Frontal cortex (tissue), 4 donors: ENCODE data around the gene TDRD7. TPM values are rescaled to one million over a fixed set of nuclear protein-coding genes. Genes with fewer than 3 reads are reported as not detected.

ENCODE experiments used
- DNase-seq, 2 donors: peaks; one replicate each; pipeline ENCODE4 v3.0.0; 2012; ENCODE audit warnings: low spot score in 2 of 2
- FAIRE-seq: peaks from 2 replicates; lab custom pipeline; 2012; peaks lifted over from hg19 to GRCh38; lab: Jason Lieb, UNC
- total RNA-seq: library from RNA; depleted of rRNA; stranded (reverse); fragments of >200 nt; gene quantifications from one replicate; pipeline ENCODE4 v1.2.3, GENCODE V29; 2014
- donor health status: control.
- donor health status: control.
- donor health status: control.

The TDRD7 gene
- total RNA-seq, 1 donor from 2014 or later = 20.4 TPM

DNA sequence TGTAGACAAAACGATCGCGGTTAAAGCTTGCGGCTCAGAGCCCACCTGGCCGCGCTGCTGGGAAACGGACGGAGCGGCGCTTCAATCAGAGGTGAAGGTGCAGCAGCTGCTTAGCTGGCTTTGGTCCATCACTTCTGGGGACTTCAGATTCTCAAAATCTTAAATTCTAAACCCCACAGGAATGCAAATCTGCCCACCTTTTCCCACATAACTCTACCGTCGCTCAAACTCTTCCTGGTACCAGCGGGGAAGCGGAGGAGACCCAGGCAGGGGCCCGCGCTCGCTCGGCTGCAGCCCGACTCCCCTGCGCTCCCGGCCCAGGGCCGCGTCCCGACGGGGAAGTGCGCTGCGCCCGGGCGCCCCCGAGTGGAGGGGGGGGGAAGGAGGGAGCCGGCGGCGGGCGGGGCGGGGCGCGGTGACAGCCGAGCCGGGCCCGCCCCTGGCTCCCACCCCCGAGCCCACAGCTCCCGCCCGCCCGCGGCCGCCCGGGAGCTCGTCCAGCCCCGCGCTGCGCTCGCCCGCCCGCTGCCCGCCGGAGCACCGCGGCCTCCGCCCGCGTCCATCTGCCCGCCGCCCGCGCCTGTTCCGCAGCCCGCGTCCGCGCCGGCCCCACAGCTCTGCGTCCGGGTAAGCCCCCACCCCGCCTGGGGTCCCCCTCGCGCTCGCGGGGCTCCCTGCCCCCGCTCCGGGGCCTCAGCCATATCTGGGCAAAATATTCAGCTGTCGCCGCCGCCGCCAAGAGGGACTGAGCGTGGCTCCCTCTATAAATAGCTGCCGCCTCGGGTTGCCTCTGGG is 89.5 kb downstream of the TDRD7 start, which contains the start of gene TMOD1:
TMOD1 (plus strand) TSS at position 490 of the 795 bp plus-strand sequence. CDS start 22,523 bp downstream, outside the sequence.
- no peak for FAIRE-seq
- DNase-seq = peak; percentile 96 to 97

DNA sequence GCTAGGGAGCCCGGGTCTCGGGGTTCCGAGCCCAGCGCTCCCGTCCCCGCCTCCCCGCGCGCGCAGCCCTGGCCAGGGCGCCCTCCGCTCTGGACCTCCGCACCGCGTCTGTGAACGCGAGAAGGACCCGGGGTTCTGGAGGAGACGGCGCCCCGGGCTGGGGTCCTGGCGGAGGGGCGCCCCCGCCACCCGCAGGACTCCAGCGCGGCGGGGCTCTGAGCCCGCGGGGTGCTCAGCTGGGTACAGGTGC is 90.0 kb downstream of the TDRD7 start:
- no peak for DNase-seq
- no peak for FAIRE-seq

DNA sequence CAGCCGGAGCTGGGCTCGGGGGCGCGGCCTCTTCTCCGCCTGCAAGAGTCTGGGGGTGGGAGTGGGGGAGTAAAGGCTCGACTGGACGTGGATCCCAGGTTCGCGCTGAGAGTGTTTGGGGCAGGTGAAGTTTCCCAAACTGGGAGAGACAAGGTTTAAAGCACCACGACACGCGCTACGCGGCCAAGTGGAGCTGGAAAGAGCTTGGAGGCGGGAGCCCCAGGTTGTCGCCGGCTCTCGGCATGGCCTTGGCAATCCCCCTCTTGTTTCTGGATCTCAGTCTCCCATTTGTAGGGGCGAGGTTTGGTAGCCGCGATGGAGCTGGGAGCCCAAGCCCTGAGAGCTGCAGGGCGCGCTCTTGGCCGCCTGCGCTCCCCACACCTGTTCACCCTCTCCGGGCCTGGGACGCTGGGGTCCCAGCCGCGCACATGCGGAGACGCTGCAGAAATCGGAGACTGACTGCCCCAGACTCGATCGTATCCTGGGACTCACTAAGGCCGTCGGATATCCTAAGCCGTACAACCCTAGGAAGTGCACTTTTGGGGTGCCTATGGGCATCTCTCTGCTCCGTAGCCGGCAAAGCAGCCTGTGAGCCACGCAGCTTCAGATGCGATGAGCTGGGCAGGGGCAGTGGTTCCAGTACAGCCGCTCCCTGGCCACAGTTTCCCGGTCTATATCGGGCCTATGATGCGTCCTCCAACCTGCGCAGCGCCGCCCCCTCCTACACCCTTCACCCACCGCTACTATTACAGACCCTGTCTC is 90.5 kb downstream of the TDRD7 start:
- DNase-seq (peak in 1 of 2 donors; percentile 46), FAIRE-seq (no peak)

DNA sequence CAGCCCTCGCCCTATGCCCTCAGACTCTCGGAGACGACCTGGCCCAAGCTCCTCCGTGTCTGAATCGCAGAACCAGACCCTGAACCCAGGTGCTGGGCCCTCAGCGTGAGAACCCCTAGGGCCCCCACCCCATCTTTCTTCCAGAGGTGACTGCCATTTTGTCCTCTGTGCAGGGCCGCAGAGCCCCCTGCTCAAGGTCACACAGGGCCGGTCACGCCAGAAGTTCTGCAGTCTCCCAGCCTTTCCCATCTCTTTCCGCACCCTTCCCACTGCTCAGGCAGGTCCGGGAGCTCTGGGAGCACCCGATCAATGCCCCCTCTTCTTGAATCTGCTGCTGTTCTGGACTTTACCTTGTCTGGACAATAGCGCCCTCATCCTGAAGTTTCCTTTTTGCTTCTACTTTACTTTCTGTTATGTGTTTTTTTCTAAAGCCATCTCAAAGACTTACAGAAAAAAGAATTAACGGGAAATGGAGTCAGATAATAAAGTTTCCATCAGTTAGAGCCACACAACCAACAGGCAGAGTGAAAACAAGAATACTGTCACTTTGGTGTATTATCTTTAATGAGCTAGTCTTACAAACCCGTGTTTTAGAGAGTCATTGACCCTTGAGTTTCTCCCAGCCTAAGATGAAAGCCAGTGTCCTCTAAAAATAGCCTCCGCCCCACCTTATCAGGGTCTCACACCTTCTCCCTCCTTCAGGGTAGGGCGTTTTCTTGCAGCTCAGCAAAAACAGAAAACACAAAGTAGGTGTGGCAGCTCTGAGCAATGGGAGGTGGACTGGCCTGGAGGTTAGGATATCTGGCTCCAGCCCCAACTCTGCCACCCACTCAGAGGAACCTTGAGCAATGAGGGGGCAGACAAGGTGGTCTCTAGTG is 91.3 kb downstream of the TDRD7 start:
- no peak for FAIRE-seq
- DNase-seq = no peak

DNA sequence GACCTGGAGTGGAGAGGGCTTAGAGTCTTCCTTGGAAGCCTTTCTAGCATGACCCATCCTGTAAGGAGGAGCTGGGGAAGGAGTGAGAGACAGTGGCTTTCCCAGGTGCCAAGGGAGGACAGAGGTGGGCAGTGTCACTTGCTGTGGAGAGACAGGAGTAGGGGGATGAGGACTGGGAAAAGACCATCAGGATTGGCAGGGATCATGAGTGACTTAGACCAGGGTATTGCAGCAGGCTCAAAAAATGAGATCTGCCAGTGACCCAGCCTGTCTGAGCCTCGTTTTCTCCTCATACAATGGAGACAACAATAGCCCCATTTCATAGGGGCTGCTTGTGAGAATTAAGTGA is 91.9 kb downstream of the TDRD7 start:
- no peak for DNase-seq
- FAIRE-seq = no peak

DNA sequence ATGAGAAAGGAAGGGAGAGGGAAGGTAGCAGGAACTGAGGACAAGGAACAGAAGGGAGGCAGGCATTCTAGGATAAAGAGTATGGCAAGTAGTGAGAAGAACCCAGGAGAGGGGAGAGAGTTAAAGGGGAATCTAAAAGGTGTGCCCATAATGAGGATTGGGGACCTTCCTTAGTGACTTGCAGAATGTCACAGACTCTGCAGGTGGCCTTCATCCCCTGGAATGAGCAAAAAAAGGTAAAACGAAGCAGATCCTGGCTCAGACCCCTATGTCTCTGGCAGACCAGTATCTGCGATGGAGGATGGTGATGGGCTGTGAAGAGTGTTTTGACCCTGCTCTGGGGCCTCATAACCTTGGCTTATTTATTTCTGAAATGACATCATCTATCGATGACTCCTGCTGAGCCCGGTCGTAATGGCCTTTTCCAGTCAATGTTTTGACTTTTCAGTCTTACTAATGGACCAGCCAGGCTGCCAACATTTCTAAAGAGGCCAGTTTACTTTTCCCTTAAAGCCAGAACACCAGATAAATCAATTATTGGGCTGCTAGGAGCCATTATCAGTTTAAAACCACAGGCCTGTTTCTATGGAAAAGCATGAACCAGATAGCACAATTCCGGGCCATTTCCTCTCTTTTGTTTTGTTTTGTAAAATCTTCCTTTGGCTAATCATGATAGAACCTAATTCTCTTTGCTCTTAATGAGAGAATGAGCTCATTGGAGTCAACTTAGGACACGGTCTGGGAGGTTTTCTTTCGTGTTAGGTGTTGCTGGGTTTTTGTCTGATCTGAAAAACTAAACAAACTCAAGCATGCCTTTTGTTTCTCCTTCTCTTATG is 92.7 kb downstream of the TDRD7 start:
- no peak for FAIRE-seq

DNA sequence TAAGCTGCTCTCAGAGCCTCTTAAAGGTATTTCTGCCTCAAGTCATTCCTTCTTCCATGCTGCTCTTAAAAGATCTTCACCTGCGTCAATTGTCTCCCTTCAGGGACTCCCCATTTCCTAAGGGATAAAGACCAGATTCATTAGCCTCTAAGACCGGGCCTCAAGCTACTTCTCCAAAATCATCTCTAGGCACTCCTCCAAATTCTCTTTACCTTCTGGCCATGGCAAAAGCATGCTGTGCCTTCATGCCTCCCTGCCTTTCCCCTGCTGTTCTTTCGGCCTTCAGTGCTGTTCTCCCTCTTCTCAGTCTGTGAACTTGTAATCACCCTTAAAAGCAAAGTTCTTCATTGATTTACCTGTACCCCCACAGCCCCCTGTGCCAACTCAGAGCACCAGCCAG is 93.9 kb downstream of the TDRD7 start:
- DNase-seq (no peak), FAIRE-seq (no peak)

More for the DNA sequence above, 92.7 kb downstream of the TDRD7 start:
- no peak for DNase-seq

DNA sequence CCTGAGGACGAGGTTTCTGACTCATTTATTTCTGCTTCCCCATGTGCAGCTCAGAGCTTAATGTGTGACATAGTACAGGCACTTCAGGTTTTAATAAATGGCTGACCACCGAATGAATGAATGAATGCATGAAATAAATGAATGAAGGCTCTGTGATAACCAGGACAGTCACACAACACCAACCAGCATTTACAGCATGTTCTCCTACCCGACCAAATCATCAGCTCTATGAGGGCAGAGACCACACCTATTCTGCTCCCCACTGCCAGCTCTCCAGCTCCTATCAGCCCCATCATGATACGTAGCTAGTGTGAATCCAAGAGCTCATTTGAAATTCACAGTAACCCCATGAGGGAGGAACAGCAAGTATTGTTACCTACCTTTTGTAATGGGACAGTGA is 94.4 kb downstream of the TDRD7 start:
- FAIRE-seq = no peak

DNA sequence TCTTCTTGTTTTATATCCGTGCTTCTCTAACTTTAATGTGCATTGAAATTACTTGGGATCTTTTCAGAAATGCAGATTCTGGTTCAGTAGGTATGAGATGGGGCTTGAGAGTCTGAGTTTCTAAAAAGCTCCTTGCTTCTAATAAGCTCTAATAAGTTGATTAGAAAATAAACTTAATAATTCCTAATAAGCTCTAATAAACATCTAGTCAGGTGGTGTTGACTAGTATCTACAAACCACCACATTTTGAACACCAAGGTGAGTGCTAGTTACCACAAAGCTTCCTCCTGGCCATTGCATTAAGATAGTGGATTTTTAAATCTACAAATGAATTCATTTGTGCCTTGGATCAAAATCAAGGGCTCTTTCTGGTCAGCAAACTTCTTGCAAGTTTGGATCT is 94.9 kb downstream of the TDRD7 start:
- DNase-seq (no peak), FAIRE-seq (no peak)

More for the DNA sequence above, 94.4 kb downstream of the TDRD7 start:
- DNase-seq = no peak

DNA sequence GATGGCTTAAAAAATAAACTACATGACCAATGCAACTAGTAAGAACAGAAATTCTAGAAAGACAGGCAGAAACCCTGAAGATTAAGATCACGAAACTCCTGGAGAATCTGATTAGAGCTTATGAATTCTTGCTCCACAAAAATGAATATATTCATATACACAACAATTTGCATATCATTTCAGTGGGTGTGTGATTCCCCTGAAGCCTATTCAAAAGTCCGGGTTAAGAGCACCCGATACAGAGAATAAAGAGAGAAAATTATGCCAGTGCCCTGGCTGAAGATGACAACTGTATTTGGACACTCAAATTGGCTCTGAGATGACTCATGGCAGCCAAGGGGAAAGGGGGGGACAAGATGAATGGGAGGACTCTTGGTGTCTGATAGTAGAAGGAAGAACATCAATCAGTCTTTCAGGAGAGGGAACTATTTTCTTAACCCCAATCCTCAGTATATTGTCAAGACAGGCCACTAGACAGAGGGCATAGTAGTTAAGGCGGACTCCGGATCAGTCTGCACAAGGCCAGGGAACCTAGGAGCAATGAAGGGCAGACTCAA is 95.6 kb downstream of the TDRD7 start:
- DNase-seq (no peak), FAIRE-seq (no peak)

DNA sequence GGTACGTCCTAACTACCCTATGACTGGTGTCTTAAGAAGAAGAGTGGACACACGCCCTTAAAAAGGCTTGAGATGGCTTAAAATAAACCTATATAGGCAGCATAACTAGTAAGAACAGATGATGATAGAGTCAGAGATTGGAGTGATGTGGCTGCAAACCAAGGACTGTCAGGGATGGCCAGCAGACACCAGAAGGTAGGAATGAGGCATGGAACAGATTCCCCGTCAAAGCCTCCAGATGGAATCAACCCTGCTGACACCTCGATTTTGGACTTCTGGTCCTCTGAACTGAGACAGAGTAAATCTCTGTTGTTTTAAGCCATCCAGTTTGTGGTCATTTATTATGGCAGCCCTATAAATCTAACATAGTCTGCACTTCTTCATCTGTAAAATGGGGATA is 97.0 kb downstream of the TDRD7 start:
- FAIRE-seq (no peak), DNase-seq (no peak)

DNA sequence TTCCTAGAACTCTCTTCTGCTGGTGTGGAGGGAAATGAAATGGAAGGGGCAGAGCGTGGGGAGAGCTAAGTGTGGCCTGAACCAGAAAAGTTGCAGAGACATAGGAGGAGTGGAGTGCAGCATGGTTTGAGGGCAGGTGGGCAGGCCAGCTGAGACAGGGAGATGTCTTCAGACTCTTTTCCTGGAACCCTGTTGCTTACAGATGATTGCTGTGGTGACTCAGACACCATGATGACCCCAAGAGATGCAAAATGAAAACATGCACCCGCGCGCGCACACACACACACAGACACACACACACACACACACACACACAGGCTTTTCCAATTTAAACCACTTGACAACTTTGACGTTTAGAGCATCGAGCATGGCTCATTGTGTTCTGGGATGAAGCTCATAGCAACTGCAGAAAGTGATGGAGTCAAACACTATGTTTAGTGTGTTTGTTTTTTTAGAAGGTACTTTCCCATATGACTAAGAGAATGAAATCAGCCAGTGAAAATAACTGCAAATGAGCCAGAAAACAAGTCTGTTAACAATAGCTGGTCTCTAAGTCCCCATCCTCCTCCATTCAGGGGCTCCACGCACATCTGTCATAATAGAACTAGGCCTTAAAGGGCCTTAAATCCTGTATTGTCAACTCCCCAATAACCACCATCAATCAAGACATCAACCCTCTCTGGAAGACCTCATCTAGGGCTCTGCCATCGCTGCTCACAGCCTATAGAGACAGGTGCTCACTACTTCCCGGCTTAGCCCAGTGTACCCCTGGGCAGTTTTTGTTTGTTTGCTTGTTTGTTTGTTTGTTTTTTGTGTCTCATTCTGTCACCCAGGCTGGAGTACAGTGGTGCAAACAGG is 99.1 kb downstream of the TDRD7 start:
- DNase-seq (no peak), FAIRE-seq (no peak)

DNA sequence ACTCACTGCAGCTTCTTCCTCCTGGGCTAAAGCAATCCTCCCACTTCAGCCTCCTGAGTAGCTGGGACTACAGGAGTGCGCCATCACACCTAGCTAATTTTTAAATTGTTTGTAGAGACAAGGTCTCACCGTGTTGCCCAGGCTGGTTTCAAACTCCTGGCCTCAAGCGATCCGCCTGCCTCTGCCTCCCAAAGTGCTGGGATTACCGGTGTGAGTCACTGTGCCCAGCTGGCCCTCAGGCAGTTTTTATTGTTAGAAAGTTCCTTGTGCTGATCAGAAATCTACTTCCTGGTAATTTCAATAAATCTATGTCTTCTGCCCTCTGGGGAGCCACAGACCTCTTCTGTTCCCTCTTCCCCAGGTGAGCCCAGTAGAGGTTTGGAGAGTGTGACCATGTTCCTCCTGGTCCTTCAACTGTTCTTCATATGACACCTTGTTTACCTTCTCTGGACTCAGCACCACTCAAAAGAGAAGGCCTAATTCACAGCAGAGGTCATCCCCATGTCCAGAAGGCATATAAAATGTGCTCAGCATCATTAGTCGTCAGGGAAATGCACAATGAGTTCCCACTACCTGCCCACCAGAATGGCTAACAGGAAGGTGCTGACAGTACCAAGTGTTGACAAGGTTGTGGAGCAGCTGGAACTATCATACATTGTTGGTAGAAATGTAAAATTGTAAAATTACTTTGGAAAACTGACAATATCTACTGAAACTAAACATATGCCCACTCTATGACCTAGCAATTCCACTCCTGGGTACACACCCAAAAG is 99.9 kb downstream of the TDRD7 start:
- no peak for FAIRE-seq

DNA sequence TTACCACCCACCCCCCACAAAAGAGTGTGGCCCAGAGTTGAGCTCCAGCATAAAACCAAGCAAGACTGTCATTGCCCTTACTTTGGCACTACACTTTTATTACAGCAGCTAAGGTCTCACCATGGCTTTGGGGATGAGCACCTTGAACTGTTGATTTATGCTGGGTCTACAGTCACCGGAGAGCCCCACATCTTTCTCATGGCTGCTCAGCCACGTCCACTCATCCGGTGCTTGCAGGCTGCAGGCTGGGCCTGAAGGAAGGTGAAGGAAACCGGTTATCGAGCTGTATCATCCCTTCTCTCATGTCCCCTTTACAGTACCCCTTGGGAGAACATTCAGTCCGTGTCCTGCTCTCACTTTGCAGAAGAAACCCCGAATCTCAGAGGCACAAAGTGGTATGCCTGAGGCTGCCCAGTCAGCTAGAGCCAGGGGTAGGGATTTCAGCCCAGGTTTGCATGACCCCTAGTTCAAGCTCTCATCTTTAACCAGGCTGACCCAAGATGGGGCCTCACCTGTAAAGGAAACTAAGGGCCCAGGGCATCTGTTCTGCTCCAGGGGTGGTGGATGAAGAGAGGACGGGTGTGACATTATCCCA is 101.2 kb downstream of the TDRD7 start:
- DNase-seq (no peak), FAIRE-seq (no peak)

More for the DNA sequence above, 99.9 kb downstream of the TDRD7 start:
- DNase-seq = no peak

DNA sequence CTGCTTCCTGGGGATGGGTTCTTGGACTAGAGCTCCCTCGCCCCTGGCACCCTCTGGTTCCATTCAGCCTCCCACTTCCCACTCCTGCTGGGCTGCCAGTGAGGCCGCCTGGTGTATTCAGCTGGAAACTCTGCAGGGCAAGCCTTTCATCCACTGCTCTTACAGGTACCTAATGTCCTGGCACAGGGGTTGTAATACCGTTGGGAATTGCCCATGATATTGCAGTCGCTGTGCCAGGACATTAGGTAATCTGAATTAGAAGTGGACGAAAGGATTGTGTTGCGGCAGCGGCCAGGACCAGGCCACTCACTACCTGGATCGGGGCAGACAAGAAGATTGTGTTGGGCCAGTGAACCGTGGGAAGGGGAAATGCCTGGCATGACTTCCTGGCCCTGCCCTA is 102.6 kb downstream of the TDRD7 start:
- DNase-seq (no peak), FAIRE-seq (no peak)

DNA sequence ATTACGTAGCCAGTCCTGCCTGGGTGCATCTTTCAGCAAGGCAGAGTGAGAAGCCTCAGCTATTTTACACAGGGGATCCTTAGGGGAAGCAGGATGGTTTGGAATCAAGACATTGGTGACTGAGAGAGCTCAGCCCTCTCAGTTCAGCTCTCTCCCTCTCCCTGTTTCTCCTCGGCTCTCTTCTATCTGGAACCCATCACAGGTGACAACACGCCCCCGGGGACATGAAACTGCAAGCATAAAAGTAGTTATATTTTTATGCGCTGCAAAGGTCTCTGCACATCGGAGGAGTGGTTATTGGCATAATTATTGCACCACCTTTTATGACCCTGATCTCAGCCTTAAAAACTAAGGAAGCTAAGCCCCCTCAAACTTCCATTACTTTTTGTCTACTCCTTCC is 103.8 kb downstream of the TDRD7 start:
- DNase-seq = no peak
- no peak for FAIRE-seq

DNA sequence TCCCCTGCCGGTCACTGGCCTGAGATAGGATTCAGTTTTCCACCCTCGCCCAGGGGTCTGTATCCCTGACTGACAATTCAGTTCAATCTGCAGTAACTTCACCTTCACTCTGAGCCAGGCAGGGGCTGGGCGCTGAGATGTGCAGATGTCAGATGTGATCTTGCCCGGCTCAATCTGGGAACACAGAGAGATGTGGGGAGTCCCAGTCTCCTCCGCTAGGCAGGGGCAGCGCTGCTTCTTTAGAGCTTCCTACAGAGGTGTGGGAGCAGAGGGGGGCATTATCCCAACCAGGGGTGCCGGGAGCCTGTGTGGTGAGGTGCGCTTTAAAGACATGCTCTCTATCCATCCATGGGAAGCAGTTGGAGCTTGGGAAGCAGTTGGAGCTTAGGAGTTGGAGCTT is 104.2 kb downstream of the TDRD7 start:
- no peak for FAIRE-seq
- DNase-seq = no peak
